Neural progenitor cell (in vitro differentiated cells): Measurements from ENCODE around the gene PODN. TPM values are rescaled to one million over a fixed set of nuclear protein-coding genes. Genes with fewer than 3 reads are reported as not detected.

Source experiments
- DNase-seq: peaks from one replicate; pipeline ENCODE4 v3.0.0-alpha.2; 2016; ENCODE audit warnings: low spot score
- H2AFZ ChIP-seq: fragments of 200-600 bp; sonication (generic); replicated peaks from 2 replicates; pipeline ENCODE4 v1.6.1; 2016; ENCODE audit warnings: antibody characterized with exemption
- H3F3A ChIP-seq: fragments of 200-600 bp; sonication (generic); 2 replicates; pipeline ENCODE4 v1.6.1; 2016; ENCODE audit warnings: antibody characterized with exemption, low read depth
- H3K27ac ChIP-seq: fragments of 200-600 bp; sonication (generic); 2 replicates; pipeline ENCODE4 v1.5.1; 2016; ENCODE audit warnings: mild to moderate bottlenecking
- H3K27me3 ChIP-seq: fragments of 200-600 bp; sonication (generic); 2 replicates; pipeline ENCODE4 v1.6.1; 2016; ENCODE audit warnings: mild to moderate bottlenecking, moderate library complexity
- H3K36me3 ChIP-seq: fragments of 200-600 bp; sonication (generic); 2 replicates; pipeline ENCODE4 v1.5.1; 2016
- H3K4me1 ChIP-seq: fragments of 200-600 bp; sonication (generic); 2 replicates; pipeline ENCODE4 v1.6.1; 2016; ENCODE audit warnings: mixed run types
- H3K4me2 ChIP-seq: fragments of 200-600 bp; sonication (generic); 2 replicates; pipeline ENCODE4 v1.6.1; 2016
- H3K4me3 ChIP-seq: fragments of 200-600 bp; sonication (generic); 2 replicates; pipeline ENCODE4 v1.5.1; 2016
- H3K79me2 ChIP-seq: fragments of 200-600 bp; sonication (generic); 2 replicates; pipeline ENCODE4 v1.6.1; 2016; ENCODE audit warnings: low read depth
- H3K9ac ChIP-seq: fragments of 200-600 bp; sonication (generic); 2 replicates; pipeline ENCODE4 v1.6.1; 2016
- H3K9me3 ChIP-seq: fragments of 200-600 bp; sonication (generic); 2 replicates; pipeline ENCODE4 v1.5.1; 2016; ENCODE audit warnings: low read depth
- H4K20me1 ChIP-seq: fragments of 200-600 bp; sonication (generic); 2 replicates; pipeline ENCODE4 v1.6.1; 2016; ENCODE audit warnings: low read depth
- H3K27ac Mint-ChIP-seq: 3 replicates; pipeline ENCODE4 v1.8.0; 2021; ENCODE audit warnings: mixed read lengths
- H3K27me3 Mint-ChIP-seq: 2 replicates; pipeline ENCODE4 v1.8.0; 2022; ENCODE audit warnings: low read depth, mild to moderate bottlenecking, inconsistent platforms, moderate library complexity, mixed read lengths; ENCODE audit not compliant: insufficient read depth
- H3K36me3 Mint-ChIP-seq: 3 replicates; pipeline ENCODE4 v1.8.0; 2021; ENCODE audit warnings: mixed read lengths
- H3K4me1 Mint-ChIP-seq: 3 replicates; pipeline ENCODE4 v1.8.0; 2021; ENCODE audit warnings: mixed read lengths
- H3K4me3 Mint-ChIP-seq: 3 replicates; pipeline ENCODE4 v1.8.0; 2021; ENCODE audit warnings: mild to moderate bottlenecking, moderate library complexity, mixed read lengths
- H3K9me3 Mint-ChIP-seq: 3 replicates; pipeline ENCODE4 v1.8.0; 2020; ENCODE audit warnings: mixed read lengths
- CTCF ChIP-seq: fragments of 200-600 bp; sonication (generic); IDR thresholded peaks from 2 replicates; pipeline ENCODE4 v1.5.1; 2017; ENCODE audit warnings: antibody characterized with exemption, mild to moderate bottlenecking
- EZH2 ChIP-seq: fragments of 200-600 bp; sonication (generic); IDR thresholded peaks from 2 replicates; pipeline ENCODE4 v1.6.1; 2017; ENCODE audit warnings: antibody characterized with exemption, mild to moderate bottlenecking, moderate library complexity
- EZH2phosphoT487 ChIP-seq: fragments of 200-600 bp; sonication (generic); IDR thresholded peaks from 2 replicates; pipeline ENCODE4 v1.6.1; 2017; ENCODE audit warnings: antibody characterized with exemption
- total RNA-seq: library from RNA; depleted of rRNA; stranded (reverse); fragments of >200 nt; gene quantifications from 2 replicates; pipeline ENCODE4 v1.2.3, GENCODE V29; 2015; ENCODE audit warnings: low replicate concordance

PODN gene
- total RNA-seq, 1 donor from 2014 or later, result not detected

GRCh38 chr1:53038566-53038965 lies 23.4 kb upstream of the PODN start:
- Histone ChIP-seq H3K27ac (no peak overlapping the region), H2AFZ (no peak overlapping the region), H3K27me3 (no peaks in the 10 kb centered on the region), H3K9me3 (no peaks in the 10 kb centered on the region), H3K4me3 (no peak overlapping the region), H3K9ac (no peak overlapping the region), H4K20me1 (no peaks in the 10 kb centered on the region), H3K36me3 (no peaks in the 10 kb centered on the region), H3K79me2 (no peaks in the 10 kb centered on the region), H3K4me2 (no peak overlapping the region), H3K4me1 (no peaks in the 10 kb centered on the region), H3F3A (no peaks in the 10 kb centered on the region)
- H3K27ac Mint-ChIP-seq, result no peak overlapping the region
- peaks cover 5% of the 10 kb centered on the region for H3K36me3 Mint-ChIP-seq
- peaks cover 2% of the 10 kb centered on the region for H3K27me3 Mint-ChIP-seq
- no peaks in the 10 kb centered on the region for H3K9me3 Mint-ChIP-seq
- no peaks in the 10 kb centered on the region for H3K4me1 Mint-ChIP-seq
- TF ChIP-seq EZH2 (no peak), EZH2phosphoT487 (no peak), CTCF (no peak)
- no peak for DNase-seq
- H3K4me3 Mint-ChIP-seq, result no peak overlapping the region

- H3K27me3 ChIP-seq, result no peaks in the 10 kb centered on the region
- H4K20me1 ChIP-seq, result no peaks in the 10 kb centered on the region
- TF ChIP-seq CTCF (no peak), EZH2 (no peak), EZH2phosphoT487 (no peak)
- no peak overlapping the region for H3K27ac ChIP-seq
- no peak for DNase-seq
- H3K9me3 ChIP-seq, result no peaks in the 10 kb centered on the region
- Mint-ChIP-seq H3K27me3 (peaks cover 2% of the 10 kb centered on the region), H3K4me3 (no peak overlapping the region), H3K27ac (no peak overlapping the region), H3K9me3 (no peaks in the 10 kb centered on the region), H3K4me1 (peaks cover 19% of the 10 kb centered on the region), H3K36me3 (peaks cover 5% of the 10 kb centered on the region)
- peaks cover 15% of the 10 kb centered on the region for H3K4me1 ChIP-seq
- no peak overlapping the region for H2AFZ ChIP-seq
- no peaks in the 10 kb centered on the region for H3F3A ChIP-seq
- H3K4me2 ChIP-seq, result no peak overlapping the region
- H3K79me2 ChIP-seq, result no peaks in the 10 kb centered on the region
- H3K9ac ChIP-seq, result no peak overlapping the region
- no peaks in the 10 kb centered on the region for H3K36me3 ChIP-seq
- no peak overlapping the region for H3K4me3 ChIP-seq
These were observed 18.7 kb upstream of the PODN start for GRCh38 chr1:53043271-53043670.

- Histone ChIP-seq H3K9me3 (no peaks in the 10 kb centered on the region), H2AFZ (no peak overlapping the region), H3K9ac (no peak overlapping the region), H3F3A (no peaks in the 10 kb centered on the region), H4K20me1 (no peaks in the 10 kb centered on the region), H3K4me2 (no peak overlapping the region), H3K27me3 (no peaks in the 10 kb centered on the region), H3K4me3 (no peak overlapping the region), H3K36me3 (no peaks in the 10 kb centered on the region), H3K4me1 (peaks cover 30% of the 10 kb centered on the region), H3K79me2 (no peaks in the 10 kb centered on the region), H3K27ac (no peak overlapping the region)
- peaks cover 1% of the 10 kb centered on the region for H3K36me3 Mint-ChIP-seq
- peaks cover 36% of the 10 kb centered on the region for H3K4me1 Mint-ChIP-seq
- H3K9me3 Mint-ChIP-seq, result no peaks in the 10 kb centered on the region
- no peak overlapping the region for H3K4me3 Mint-ChIP-seq
- H3K27ac Mint-ChIP-seq, result no peak overlapping the region
- H3K27me3 Mint-ChIP-seq, result peaks cover 1% of the 10 kb centered on the region
- no peak for DNase-seq
- TF ChIP-seq EZH2phosphoT487 (no peak), EZH2 (no peak), CTCF (no peak)
These were observed 17.1 kb upstream of the PODN start for GRCh38 chr1:53044926-53045325.

GRCh38 chr1:53046930-53047329 lies 15.1 kb upstream of the PODN start:
- no peak overlapping the region for H3K4me3 ChIP-seq
- no peaks in the 10 kb centered on the region for H3F3A ChIP-seq
- H3K27me3 ChIP-seq, result no peaks in the 10 kb centered on the region
- H3K9me3 ChIP-seq, result no peaks in the 10 kb centered on the region
- H3K36me3 Mint-ChIP-seq, result no peaks in the 10 kb centered on the region
- H3K27ac Mint-ChIP-seq, result no peak overlapping the region
- no peak overlapping the region for H3K27ac ChIP-seq
- no peaks in the 10 kb centered on the region for H3K27me3 Mint-ChIP-seq
- H3K4me2 ChIP-seq, result no peak overlapping the region
- no peaks in the 10 kb centered on the region for H3K9me3 Mint-ChIP-seq
- no peak overlapping the region for H3K4me3 Mint-ChIP-seq
- H3K4me1 Mint-ChIP-seq, result peaks cover 45% of the 10 kb centered on the region
- no peak overlapping the region for H3K9ac ChIP-seq
- H3K79me2 ChIP-seq, result no peaks in the 10 kb centered on the region
- DNase-seq, result no peak
- H3K4me1 ChIP-seq, result peaks cover 42% of the 10 kb centered on the region
- no peaks in the 10 kb centered on the region for H4K20me1 ChIP-seq
- H2AFZ ChIP-seq, result no peak overlapping the region
- TF ChIP-seq EZH2phosphoT487, result no peak
- TF ChIP-seq EZH2, result no peak
- TF ChIP-seq CTCF, result no peak
- H3K36me3 ChIP-seq, result no peaks in the 10 kb centered on the region
